SH-SY5Y (cell line): ENCODE results near the gene ZHX3.

Experiments
- GATA2 ChIP-seq: IDR thresholded peaks from 2 replicates; pipeline ENCODE4 v1.6.1; 2011; ENCODE audit warnings: mild to moderate bottlenecking, low read depth, low read length
- GATA3 ChIP-seq: IDR thresholded peaks from 2 replicates; pipeline ENCODE4 v1.6.1; 2011; ENCODE audit warnings: low read depth, mild to moderate bottlenecking, low read length, moderate library complexity

GRCh38 chr20:41225091-41225490, 92.4 kb downstream of the ZHX3 start:
- TF ChIP-seq GATA3 (no peak), GATA2 (no peak)
